Measurements from ENCODE around the gene ACR.
A peak's percentile ranks its signal among the peaks of the same experiment; 100 is the strongest.

ACR gene

GRCh38 chr22:50717709-50718351 is 20.2 kb upstream of the ACR start:
- DNase-seq (ENCODE audit: low read depth in 2 of 2), result no peak

GRCh38 chr22:50718352-50718709 is 19.7 kb upstream of the ACR start:
- DNase-seq (ENCODE audit: low read depth in 2 of 2), result no peak

GRCh38 chr22:50719814-50720300 is 18.1 kb upstream of the ACR start:
- DNase-seq (ENCODE audit: low read depth in 2 of 2), result no peak

- no peak for DNase-seq (ENCODE audit: low read depth in 2 of 2)
Measured at GRCh38 chr22:50720301-50721256, 17.4 kb upstream of the ACR start.

GRCh38 chr22:50721257-50721844 is 16.7 kb upstream of the ACR start:
- DNase-seq (ENCODE audit: low read depth in 2 of 2), result no peak

- DNase-seq (ENCODE audit: low read depth in 2 of 2), result no peak
Measured at GRCh38 chr22:50722048-50722701, 15.8 kb upstream of the ACR start.

- DNase-seq (ENCODE audit: low read depth in 2 of 2), result no peak
Measured at GRCh38 chr22:50722716-50723428, 15.1 kb upstream of the ACR start.

- no peak for DNase-seq (ENCODE audit: low read depth in 2 of 2)
Measured at GRCh38 chr22:50723991-50724390, 14.0 kb upstream of the ACR start.

- no peak for DNase-seq (ENCODE audit: low read depth in 2 of 2)
Measured at GRCh38 chr22:50724616-50725015, 13.4 kb upstream of the ACR start.

- no peak for DNase-seq (ENCODE audit: low read depth in 2 of 2)
Measured at GRCh38 chr22:50725597-50725996, 12.4 kb upstream of the ACR start.

GRCh38 chr22:50726643-50727340 is 11.2 kb upstream of the ACR start:
- no peak for DNase-seq (ENCODE audit: low read depth in 2 of 2)

- DNase-seq (ENCODE audit: low read depth in 2 of 2), result no peak
Measured at GRCh38 chr22:50727678-50728522, 10.1 kb upstream of the ACR start.

- DNase-seq (ENCODE audit: low read depth in 2 of 2), result no peak
Measured at GRCh38 chr22:50728523-50728931, 9.5 kb upstream of the ACR start.

- DNase-seq (ENCODE audit: low read depth in 2 of 2), result no peak
Measured at GRCh38 chr22:50729391-50730012, 8.5 kb upstream of the ACR start.

GRCh38 chr22:50730013-50730891 is 7.8 kb upstream of the ACR start:
- DNase-seq (ENCODE audit: low read depth in 2 of 2), result no peak

- no peak for DNase-seq (ENCODE audit: low read depth in 2 of 2)
Measured at GRCh38 chr22:50730941-50731661, 6.9 kb upstream of the ACR start.

GRCh38 chr22:50731811-50732624 is 6.0 kb upstream of the ACR start:
- peak; percentile 40 to 52 for DNase-seq (ENCODE audit: low read depth in 2 of 2)
